Thymus (tissue), 11 donors: Measurements from ENCODE around the gene ZBP1. TPM values are rescaled to one million over a fixed set of nuclear protein-coding genes. Genes with fewer than 3 reads are reported as not detected.
A peak's percentile ranks its signal among the peaks of the same experiment; 100 is the strongest.
"Not testable (repeated sequence)": the region's sequence is repeated elsewhere in the genome, so short reads cannot be mapped to it uniquely, and the experiment has no call there.

Experiments used
- DNase-seq, 9 donors: peaks; one replicate each; pipeline ENCODE4 v3.0.0-alpha.2; 2013; ENCODE audit warnings: low spot score in 9 of 9, low read depth in 6 of 9, missing footprints in 1 of 9
- H3K27ac ChIP-seq, 2 donors: one replicate each; pipeline ENCODE4 v1.5.1; 2013; ENCODE audit warnings: control low read depth in 1 of 2, low read depth in 1 of 2, low read length in 1 of 2, mild to moderate bottlenecking in 1 of 2, moderate library complexity in 1 of 2
- H3K27me3 ChIP-seq, 2 donors: one replicate each; pipeline ENCODE4 v1.5.1; 2013; ENCODE audit warnings: low read length in 1 of 2; ENCODE audit not compliant: control insufficient read depth in 2 of 2, insufficient read depth in 1 of 2
- H3K36me3 ChIP-seq, 2 donors: one replicate each; pipeline ENCODE4 v1.5.1; 2013; ENCODE audit warnings: low read length in 1 of 2, mild to moderate bottlenecking in 1 of 2, moderate library complexity in 1 of 2; ENCODE audit not compliant: control insufficient read depth in 2 of 2, insufficient read depth in 2 of 2
- H3K4me1 ChIP-seq, 2 donors: one replicate each; pipeline ENCODE4 v1.5.1; 2013; ENCODE audit warnings: low read length in 2 of 2; ENCODE audit not compliant: control insufficient read depth in 2 of 2, insufficient read depth in 2 of 2
- H3K4me3 ChIP-seq, 2 donors: one replicate each; pipeline ENCODE4 v1.5.1; 2013; ENCODE audit warnings: low read length in 2 of 2, control low read depth in 1 of 2, mild to moderate bottlenecking in 1 of 2
- H3K9me3 ChIP-seq, 2 donors: one replicate each; pipeline ENCODE4 v1.5.1; 2013; ENCODE audit warnings: low read length in 1 of 2, mild to moderate bottlenecking in 1 of 2; ENCODE audit not compliant: control insufficient read depth in 2 of 2, insufficient read depth in 1 of 2
- WGBS: extraction: QIAGEN DNeasy Blood & Tissue Kit; methylation state at CpG from one replicate; pipeline ENCODE4 v1.1.7; 2013; 5-methylcytosine and 5-hydroxymethylcytosine counted together
- polyA plus RNA-seq: library from polyadenylated mRNA; stranded (reverse); fragments of 200-250 nt; gene quantifications from one replicate; pipeline ENCODE4 v1.2.3, GENCODE V29; 2013
- total RNA-seq: library from RNA; stranded (reverse); fragments of 120-200 nt; gene quantifications from one replicate; pipeline ENCODE4 v1.2.4, GENCODE V29; 2013
- donor health status: healthy.

ZBP1 gene
- total and polyA plus RNA-seq, 2 donors = 2.0 to 3.4 TPM

- Histone ChIP-seq H3K4me1 (no peaks in the 10 kb centered on the region), H3K4me3 (no peak overlapping the region), H3K27ac (no peak overlapping the region), H3K36me3 (no peaks in the 10 kb centered on the region), H3K9me3 (peaks cover 0 to 3% of the 10 kb centered on the region in 2 donors), H3K27me3 (peaks cover 4 to 7% of the 10 kb centered on the region in 2 donors)
- 93% methylated on average over 23 of the region's 23 CpGs for WGBS
- no peak for DNase-seq
These were observed 27.9 kb upstream of the ZBP1 start for GRCh38 chr20:57647933-57648785.

DNA sequence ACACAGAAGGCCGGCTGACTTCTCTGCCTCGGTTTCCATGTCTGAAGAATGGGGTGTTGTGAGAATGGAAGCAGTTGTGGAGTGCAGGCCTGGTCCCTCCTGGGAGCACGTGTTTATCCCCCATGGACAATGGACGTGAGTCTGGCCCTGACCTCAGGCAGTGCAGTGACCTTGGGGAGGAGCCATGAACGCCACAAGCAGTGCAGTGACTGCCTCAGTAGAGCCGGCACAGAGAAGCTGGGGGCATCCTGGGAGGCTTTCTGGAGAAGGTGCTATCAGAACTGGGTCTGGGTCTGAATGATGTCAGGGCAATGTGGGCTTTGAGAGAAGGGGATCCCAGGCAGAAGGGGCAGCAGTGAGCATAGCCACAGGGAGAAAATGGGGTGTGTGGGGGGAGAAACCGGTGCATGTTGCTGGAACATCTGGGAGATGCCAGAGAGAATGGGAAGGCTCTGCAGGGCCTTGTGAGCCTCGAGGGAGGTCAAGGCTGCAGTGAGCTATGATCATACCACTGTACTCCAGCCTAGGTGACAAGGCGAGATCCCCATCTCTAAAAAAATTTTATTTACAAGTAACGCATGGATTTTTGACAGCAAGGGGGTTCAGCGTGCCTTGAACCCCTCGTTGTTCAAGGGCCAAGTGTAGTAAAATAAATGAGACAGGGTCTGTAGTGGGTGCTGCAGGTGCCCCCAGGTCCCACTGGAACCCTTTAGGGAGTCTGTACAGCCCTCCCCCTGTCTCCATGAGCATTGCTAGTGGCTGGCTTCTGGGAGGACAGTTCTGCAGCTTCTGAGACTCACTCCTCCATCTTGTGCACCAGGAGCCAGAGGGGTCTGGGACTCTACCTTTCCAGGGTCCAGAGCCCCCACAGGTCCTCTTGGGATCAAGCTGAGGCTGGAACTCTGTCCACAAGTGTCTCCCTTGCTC, 27.0 kb upstream of the ZBP1 start:
- no peak for DNase-seq
- no peaks in the 10 kb centered on the region for H3K36me3 ChIP-seq
- H3K27me3 ChIP-seq = peaks cover 4 to 7% of the 10 kb centered on the region in 2 donors
- peaks cover 0 to 3% of the 10 kb centered on the region in 2 donors for H3K9me3 ChIP-seq
- no peaks in the 10 kb centered on the region for H3K4me1 ChIP-seq
- H3K27ac ChIP-seq = no peak overlapping the region
- H3K4me3 ChIP-seq = no peak overlapping the region
- WGBS = 90% methylated on average over 12 of the region's 12 CpGs

DNA sequence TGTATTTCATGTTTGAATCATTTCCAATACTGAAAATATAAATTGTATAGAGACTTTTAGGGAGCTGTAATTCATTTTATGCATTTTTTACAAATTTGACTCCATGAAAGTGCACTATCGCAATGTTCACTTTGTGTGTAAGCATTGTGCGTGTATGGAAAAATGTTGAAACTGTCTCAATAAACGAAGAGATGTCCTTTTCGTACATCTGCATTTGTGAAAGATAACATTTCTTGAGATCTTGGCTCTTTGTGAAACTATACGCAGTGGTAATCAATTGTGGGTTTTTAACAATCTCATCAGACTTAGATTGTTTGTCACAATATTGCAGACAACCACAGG, 18.6 kb upstream of the ZBP1 start:
- H3K9me3 ChIP-seq = no peaks in the 10 kb centered on the region
- DNase-seq = no peak
- WGBS = 97% methylated on average over 5 of the region's 5 CpGs
- no peak overlapping the region for H3K4me3 ChIP-seq
- peaks cover 5 to 8% of the 10 kb centered on the region in 2 donors for H3K4me1 ChIP-seq
- H3K27ac ChIP-seq = no peak overlapping the region
- no peaks in the 10 kb centered on the region for H3K36me3 ChIP-seq
- peaks cover 8 to 13% of the 10 kb centered on the region in 2 donors for H3K27me3 ChIP-seq

DNA sequence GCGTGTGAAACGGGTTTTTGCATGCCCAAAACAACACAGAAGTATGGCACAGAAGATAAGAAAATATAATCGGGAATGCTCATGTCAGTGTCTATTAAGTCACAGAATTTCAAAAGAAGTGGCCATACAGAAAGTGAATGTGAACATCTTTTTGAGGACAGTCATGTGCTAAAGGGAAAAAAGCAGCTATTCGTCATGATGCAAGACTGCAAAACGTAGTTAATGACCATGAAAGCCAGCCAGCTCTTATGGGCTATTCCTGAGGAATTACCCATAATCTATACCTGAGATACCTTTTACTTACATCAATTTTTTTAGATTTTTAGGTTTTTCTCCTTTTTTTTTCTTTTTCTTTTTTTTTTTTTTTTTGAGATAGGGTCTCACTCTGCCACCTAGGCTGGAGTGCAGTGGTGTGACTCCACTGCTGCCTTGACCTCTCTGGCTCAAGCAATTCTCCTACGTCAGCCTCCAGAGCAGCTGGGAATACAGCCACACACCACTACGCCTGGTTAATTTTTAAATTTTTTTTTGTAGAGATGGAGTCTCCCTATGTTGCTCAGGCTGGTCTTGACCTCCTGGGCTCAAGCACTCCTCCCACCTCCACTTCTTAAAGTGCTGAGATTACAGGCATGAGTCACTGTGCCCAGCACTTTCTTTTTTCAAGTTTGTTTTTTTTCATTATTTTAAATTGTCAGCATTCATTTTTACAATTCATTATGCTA, 18.1 kb upstream of the ZBP1 start:
- Histone ChIP-seq H3K4me1 (peaks cover 5 to 10% of the 10 kb centered on the region in 2 donors), H3K27ac (no peak overlapping the region), H3K36me3 (no peaks in the 10 kb centered on the region), H3K9me3 (no peaks in the 10 kb centered on the region), H3K4me3 (no peak overlapping the region), H3K27me3 (peaks cover 8 to 13% of the 10 kb centered on the region in 2 donors)
- no peak for DNase-seq
- 86% methylated on average over 7 of the region's 7 CpGs for WGBS

GRCh38 chr20:57633945-57634491, 13.8 kb upstream of the ZBP1 start:
- Histone ChIP-seq H3K27me3 (peaks cover 27 to 31% of the 10 kb centered on the region in 2 donors), H3K9me3 (no peaks in the 10 kb centered on the region), H3K27ac (no peak overlapping the region), H3K4me3 (no peak overlapping the region), H3K4me1 (peaks cover 8 to 11% of the 10 kb centered on the region in 2 donors), H3K36me3 (no peaks in the 10 kb centered on the region)
- DNase-seq = peak in 2 of 9 donors; percentile 46 to 75
- 49% methylated on average over 2 of the region's 2 CpGs for WGBS

DNA sequence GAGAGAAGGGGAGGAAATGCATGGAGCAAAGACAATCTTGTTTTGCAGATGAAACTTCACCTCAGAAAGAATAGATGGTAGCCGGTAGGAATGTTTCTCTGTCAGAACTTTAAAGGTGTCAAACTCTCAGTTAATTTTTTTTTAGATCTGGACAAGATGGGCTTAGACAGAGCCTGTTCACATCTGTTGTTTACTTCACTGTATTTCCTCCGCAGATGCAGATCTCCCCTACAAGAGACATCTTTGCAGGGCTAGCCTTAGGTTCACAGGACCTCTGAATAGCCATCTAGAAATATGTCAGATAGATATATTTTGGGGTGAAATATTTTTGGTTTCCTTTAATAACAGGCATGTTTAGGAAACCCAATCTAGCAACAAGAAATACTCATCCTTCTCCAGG, 12.1 kb upstream of the ZBP1 start:
- no peak for DNase-seq
- Histone ChIP-seq H3K4me1 (peaks cover 10 to 25% of the 10 kb centered on the region in 2 donors), H3K27me3 (peaks cover 27% of the 10 kb centered on the region in 2 donors), H3K36me3 (no peaks in the 10 kb centered on the region), H3K9me3 (no peaks in the 10 kb centered on the region), H3K27ac (no peak overlapping the region), H3K4me3 (no peak overlapping the region)
- WGBS = 95% methylated on average over 2 of the region's 2 CpGs

GRCh38 chr20:57630061-57630460, 9.8 kb upstream of the ZBP1 start:
- peak overlapping the region in 1 of 2 donors; percentile 25 for H3K27ac ChIP-seq
- H3K36me3 ChIP-seq = no peaks in the 10 kb centered on the region
- peak overlapping the region in 1 of 2 donors; percentile 22 for H3K4me3 ChIP-seq
- peaks cover 14 to 27% of the 10 kb centered on the region in 2 donors for H3K4me1 ChIP-seq
- DNase-seq = no peak
- peaks cover 23% of the 10 kb centered on the region in 2 donors for H3K27me3 ChIP-seq
- peaks cover 0 to 6% of the 10 kb centered on the region in 2 donors for H3K9me3 ChIP-seq
- WGBS = 16% methylated on average over 4 of the region's 4 CpGs

DNA sequence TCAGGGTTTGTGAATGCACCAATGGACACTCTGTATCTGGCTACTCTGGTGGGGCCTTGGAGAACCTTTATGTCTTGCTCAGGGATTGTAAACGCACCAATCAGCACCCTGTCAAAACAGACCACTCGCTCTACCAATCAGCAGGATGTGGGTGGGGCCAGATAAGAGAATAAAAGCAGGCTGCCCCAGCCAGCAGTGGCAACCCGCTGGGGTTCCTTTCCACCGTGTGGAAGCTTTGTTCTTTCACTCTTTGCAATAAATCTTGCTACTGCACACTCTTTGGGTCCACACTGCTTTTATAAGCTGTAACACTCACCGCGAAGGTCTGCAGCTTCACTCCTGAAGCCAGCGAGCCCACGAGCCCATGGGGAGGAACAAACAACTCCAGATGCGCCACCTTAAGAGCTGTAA, 9.3 kb upstream of the ZBP1 start:
- Histone ChIP-seq H3K4me1 (peaks cover 12 to 24% of the 10 kb centered on the region in 2 donors), H3K27me3 (peaks cover 19 to 23% of the 10 kb centered on the region in 2 donors), H3K27ac (peak overlapping the region in 1 of 2 donors; percentile 25)
- DNase-seq, H3K9me3 ChIP-seq, H3K4me3 ChIP-seq, H3K36me3 ChIP-seq: not testable (repeated sequence)
- WGBS = 22% methylated on average over 9 of the region's 9 CpGs
